H1 (cell line): ENCODE results near the gene WASF3. TPM values are rescaled to one million over a fixed set of nuclear protein-coding genes. Genes with fewer than 3 reads are reported as not detected.

Experiments used
- ATF2 ChIP-seq: IDR thresholded peaks from 2 replicates; pipeline ENCODE4 v1.6.1; 2012; ENCODE audit warnings: low read length, inconsistent platforms
- ATF3 ChIP-seq: IDR thresholded peaks from 2 replicates; pipeline ENCODE4 v1.6.1; 2011; ENCODE audit warnings: low read depth, mild to moderate bottlenecking, low read length; ENCODE audit not compliant: insufficient read depth
- BACH1 ChIP-seq: IDR thresholded peaks from 2 replicates; pipeline ENCODE4 v1.6.1; 2012; ENCODE audit warnings: low read length, improper control_type of control experiment
- BRCA1 ChIP-seq: IDR thresholded peaks from 2 replicates; pipeline ENCODE4 v1.6.1; 2012; ENCODE audit warnings: low read depth, low read length, improper control_type of control experiment
- CBX8 ChIP-seq: fragments of 300-800, 300-1000 bp; sonication (generic); IDR thresholded peaks from 2 replicates; pipeline ENCODE4 v1.7.1; 2016; ENCODE audit warnings: low read depth, low read length, borderline replicate concordance
- EGR1 ChIP-seq: IDR thresholded peaks from 2 replicates; pipeline ENCODE4 v1.6.1; 2011; ENCODE audit warnings: low read depth, low read length, borderline replicate concordance
- HDAC2 ChIP-seq, 2 experiments: fragments of 300-600 bp in 1 of 2; sonication (generic) in 1 of 2; IDR thresholded peaks; 2 replicates each; pipeline ENCODE4 v1.6.1; 2011 to 2012; ENCODE audit warnings: low read depth in 2 of 2, low read length in 2 of 2, mild to moderate bottlenecking in 2 of 2, moderate library complexity in 2 of 2, borderline replicate concordance in 1 of 2, inconsistent platforms in 1 of 2
- JUN ChIP-seq: IDR thresholded peaks from 2 replicates; pipeline ENCODE4 v1.6.1; 2011; ENCODE audit warnings: low read depth, mild to moderate bottlenecking, improper control_type of control experiment, low read length
- JUND ChIP-seq: IDR thresholded peaks from 2 replicates; pipeline ENCODE4 v1.6.1; 2011; ENCODE audit warnings: mild to moderate bottlenecking, improper control_type of control experiment, low read length
- NANOG ChIP-seq: IDR thresholded peaks from 2 replicates; pipeline ENCODE4 v1.6.1; 2011; ENCODE audit warnings: low read length, low read depth, mild to moderate bottlenecking, inconsistent platforms; ENCODE audit not compliant: insufficient read depth, poor library complexity, severe bottlenecking
- POLR2A ChIP-seq, 2 experiments: IDR thresholded peaks; 1 replicate in 1 of 2; 2 replicates in 1 of 2; pipeline ENCODE4 v1.6.1; 2011; ENCODE audit warnings: low read depth in 2 of 2, low read length in 2 of 2, mild to moderate bottlenecking in 2 of 2; ENCODE audit errors: control extremely low read depth in 1 of 2
- POLR2AphosphoS5 ChIP-seq: IDR thresholded peaks from 2 replicates; pipeline ENCODE4 v1.6.1; 2011; ENCODE audit warnings: low read depth, low read length
- RBBP5 ChIP-seq: IDR thresholded peaks from 2 replicates; pipeline ENCODE4 v1.7.1; 2012; ENCODE audit warnings: low read depth, mild to moderate bottlenecking, inconsistent platforms, low read length, moderate library complexity, borderline replicate concordance
- RXRA ChIP-seq: IDR thresholded peaks from 2 replicates; pipeline ENCODE4 v1.6.1; 2011; ENCODE audit warnings: low read depth, mild to moderate bottlenecking, low read length, moderate library complexity; ENCODE audit not compliant: insufficient read depth
- SAP30 ChIP-seq: fragments of 300-600 bp; sonication (generic); IDR thresholded peaks from 2 replicates; pipeline ENCODE4 v1.7.1; 2012; ENCODE audit warnings: low read length, moderate library complexity, mild to moderate bottlenecking, inconsistent platforms; ENCODE audit not compliant: insufficient read depth, insufficient replicate concordance
- SIRT6 ChIP-seq: IDR thresholded peaks from one replicate; pipeline ENCODE4 v1.7.1; 2012; ENCODE audit warnings: low read length, inconsistent platforms
- SP1 ChIP-seq: IDR thresholded peaks from 2 replicates; pipeline ENCODE4 v1.6.1; 2011; ENCODE audit warnings: low read depth, low read length
- SRF ChIP-seq: IDR thresholded peaks from 2 replicates; pipeline ENCODE4 v1.6.1; 2011; ENCODE audit warnings: mild to moderate bottlenecking, low read depth, low read length, moderate library complexity
- SUZ12 ChIP-seq: fragments of 200-600 bp; sonication (generic); IDR thresholded peaks from 2 replicates; pipeline ENCODE4 v1.6.1; 2012; ENCODE audit warnings: mild to moderate bottlenecking, inconsistent platforms, low read length, moderate library complexity, mixed read lengths
- TBP ChIP-seq: IDR thresholded peaks from 2 replicates; pipeline ENCODE4 v1.6.1; 2011; ENCODE audit warnings: low read depth, low read length, improper control_type of control experiment
- TEAD4 ChIP-seq: IDR thresholded peaks from 2 replicates; pipeline ENCODE4 v1.6.1; 2012; ENCODE audit warnings: low read depth, low read length, inconsistent platforms, mixed read lengths
- YY1 ChIP-seq: IDR thresholded peaks from 2 replicates; pipeline ENCODE4 v1.6.1; 2011; ENCODE audit warnings: low read depth, mild to moderate bottlenecking, low read length
- ZNF274 ChIP-seq: IDR thresholded peaks from 2 replicates; pipeline ENCODE4 v1.7.0; 2012; ENCODE audit warnings: low read length, borderline replicate concordance; ENCODE audit errors: extremely low read depth
- polyA plus RNA-seq, 7 experiments: library from polyadenylated mRNA; depleted of rRNA in 3 of 7; stranded (reverse) in 5 of 7; unstranded in 2 of 7; fragments of >200 nt in 5 of 7; fragments of 200-250 nt in 2 of 7; gene quantifications; 1 replicate in 5 of 7; 2 replicates in 1 of 7; 4 replicates in 1 of 7; pipeline versions ENCODE4 v1.2.1 to v1.2.3, GENCODE V29; 2011 to 2013; ENCODE audit warnings: missing spikeins in 2 of 7, mixed read lengths in 2 of 7
- total RNA-seq: library from RNA; stranded (reverse); fragmentation: NEBNext Ultra II Directional; extraction: Animal tissue kit (Norgen Biotek cat#: 25700); gene quantifications from 2 replicates; pipeline ENCODE4 v1.2.1, GENCODE V29; 2021

Gene WASF3
- total and polyA plus RNA-seq, 2 of the 8 experiments (the other 6 are each of a cell fraction or from before 2014, with no cell fraction given) = 18.7 to 39.8 TPM

DNA sequence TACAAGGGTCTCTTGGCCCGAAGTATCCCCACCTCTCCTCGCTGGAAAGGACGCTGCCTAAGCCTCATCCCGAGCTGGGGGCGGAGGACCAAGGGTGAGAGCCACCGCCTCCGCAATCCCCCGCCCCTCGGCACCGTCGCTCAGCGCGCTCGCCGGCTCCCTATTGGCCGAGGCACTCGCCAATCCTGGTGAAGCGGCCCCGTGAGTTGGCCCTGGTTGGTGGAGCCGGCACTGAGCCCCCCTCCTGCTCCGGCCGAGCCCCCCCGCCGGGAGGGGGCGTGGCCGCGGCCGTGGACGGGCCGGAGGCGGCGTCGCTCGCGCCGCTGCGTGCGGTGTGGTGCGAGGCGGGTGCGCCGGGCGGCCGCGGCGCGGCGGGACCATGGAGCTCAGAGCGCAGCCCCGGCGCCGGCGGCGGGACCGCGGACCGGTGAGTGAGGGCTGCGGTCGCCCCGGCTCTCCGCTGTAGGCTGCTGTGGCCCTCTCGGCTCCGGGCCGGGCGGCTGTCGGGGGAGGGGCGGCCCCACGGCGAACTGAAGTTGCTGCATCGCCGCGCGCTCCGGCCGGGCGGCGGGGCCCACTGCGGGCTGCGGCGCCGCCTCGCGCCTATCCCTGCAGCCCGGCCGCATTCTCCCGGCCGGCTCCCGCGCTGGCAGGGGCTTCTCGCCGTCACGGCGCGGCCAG, at the start of gene WASF3 (continued):
- TF ChIP-seq NANOG = no peak
- TF ChIP-seq EGR1 = peak; percentile 92
- no peak for TF ChIP-seq RXRA
- no peak for TF ChIP-seq TBP
- no peak for TF ChIP-seq SIRT6
- peak; percentile 89 for TF ChIP-seq SP1
- no peak for TF ChIP-seq JUN
- TF ChIP-seq RBBP5 = no peak; the same call in 1 of the 2 replicates
- TF ChIP-seq HDAC2 (IDR thresholded peaks at IDR 0.05; ENCODE audit: borderline replicate concordance in 1 of 2, low read depth in 2 of 2, low read length in 2 of 2) = no peak
- TF ChIP-seq JUND = no peak
- no peak; the same call in 1 of the 2 replicates for TF ChIP-seq POLR2AphosphoS5
- no peak for TF ChIP-seq CBX8
- no peak for TF ChIP-seq SRF
- no peak for TF ChIP-seq BRCA1
- no peak for TF ChIP-seq SUZ12
- peak in 1 of 2 experiments; percentile 58; a peak in 1 of 3 replicates for TF ChIP-seq POLR2A (IDR thresholded peaks at IDR 0.05; ENCODE audit: control extremely low read depth in 1 of 2, low read depth in 2 of 2, low read length in 2 of 2)
- TF ChIP-seq ZNF274 = no peak
- TF ChIP-seq ATF3 = no peak
- TF ChIP-seq ATF2 = no peak
- TF ChIP-seq SAP30 = no peak
- TF ChIP-seq YY1 = no peak
- no peak for TF ChIP-seq TEAD4
- peak; percentile 33; the same call in 1 of the 2 replicates for TF ChIP-seq BACH1
